Keratinocyte (primary cell): ENCODE results near the gene TMEM190.

Source experiments
- CTCF ChIP-seq, 3 experiments: IDR thresholded peaks in 1 of 3; conservative IDR thresholded peaks in 1 of 3; optimal IDR thresholded peaks in 1 of 3; 2 replicates in 2 of 3; 3 replicates in 1 of 3; pipeline versions ENCODE3 to v1.5.1; 2011; ENCODE audit warnings: low read length in 3 of 3, mild to moderate bottlenecking in 3 of 3, moderate library complexity in 2 of 3, control low read depth in 1 of 3, inconsistent platforms in 1 of 3; ENCODE audit not compliant: insufficient read depth in 2 of 3; ENCODE audit errors: extremely low read depth in 1 of 3
- EZH2 ChIP-seq: IDR thresholded peaks from one replicate; pipeline ENCODE4 v1.6.1; 2012; ENCODE audit warnings: inconsistent platforms, mild to moderate bottlenecking, low read length, moderate library complexity

GRCh38 chr19:55377356-55378131 is 918 bp downstream of the TMEM190 start:
- TF ChIP-seq CTCF (optimal IDR thresholded peaks at IDR 0.05 in 1 of 3, IDR thresholded peaks at IDR 0.05 in 1 of 3, conservative IDR thresholded peaks at IDR 0.05 in 1 of 3; ENCODE audit: extremely low read depth in 1 of 3, insufficient read depth in 2 of 3, low read length in 3 of 3) (no peak), EZH2 (no peak)
